K562 (cell line): ENCODE results near the gene FKRP. TPM values are rescaled to one million over a fixed set of nuclear protein-coding genes. Genes with fewer than 3 reads are reported as not detected.
A peak's percentile ranks its signal among the peaks of the same experiment; 100 is the strongest.

ENCODE experiments used
- CCNT2 ChIP-seq: IDR thresholded peaks from 2 replicates; pipeline ENCODE4 v1.6.1; 2011; ENCODE audit warnings: borderline replicate concordance, low read depth, mild to moderate bottlenecking, moderate library complexity, mixed read lengths, low read length; ENCODE audit not compliant: insufficient read length; ENCODE audit errors: extremely low read depth
- CHD7 ChIP-seq: fragments of 200-600 bp; sonication (generic); IDR thresholded peaks from one replicate; pipeline ENCODE4 v1.6.1; 2012; ENCODE audit warnings: mild to moderate bottlenecking, low read depth, low read length, inconsistent platforms
- CREBBP ChIP-seq: IDR thresholded peaks from one replicate; pipeline ENCODE4 v1.6.1; 2012; ENCODE audit warnings: low read depth, mild to moderate bottlenecking, control low read depth, inconsistent platforms, low read length
- ESRRA ChIP-seq: fragments of 450-650 bp; IDR thresholded peaks from 2 replicates; pipeline ENCODE4 v1.6.1; 2014; ENCODE audit warnings: low read depth, mild to moderate bottlenecking, moderate library complexity, borderline replicate concordance
- KAT8 ChIP-seq: fragments of 450-650 bp; IDR thresholded peaks from 2 replicates; pipeline ENCODE4 v1.6.1; 2016; ENCODE audit warnings: low read depth, mild to moderate bottlenecking
- MYNN ChIP-seq, 2 experiments: sonication (generic); formaldehyde crosslinking in 1 of 2; IDR thresholded peaks; 2 replicates each; pipeline versions ENCODE4 v1.5.0 to v1.6.1; 2016 to 2020; ENCODE audit warnings: antibody characterized with exemption in 1 of 2, missing genetic modification reagents in 1 of 2
- NFRKB ChIP-seq: fragments of 450-650 bp; IDR thresholded peaks from 2 replicates; pipeline ENCODE4 v1.6.1; 2016; ENCODE audit warnings: low read depth
- RERE ChIP-seq: sonication (generic); formaldehyde crosslinking; IDR thresholded peaks from 2 replicates; pipeline ENCODE4 v1.8.0; 2023; ENCODE audit warnings: missing genetic modification reagents, mild to moderate bottlenecking, borderline replicate concordance
- ZNF224 ChIP-seq: sonication (generic); formaldehyde crosslinking; IDR thresholded peaks from 2 replicates; pipeline ENCODE4 v1.8.0; 2022; ENCODE audit warnings: mild to moderate bottlenecking, missing genetic modification reagents
- ZSCAN29 ChIP-seq: fragments of 450-650 bp; IDR thresholded peaks from 2 replicates; pipeline ENCODE4 v1.6.1; 2017
- polyA plus RNA-seq, 8 experiments: library from polyadenylated mRNA; depleted of rRNA in 4 of 8; stranded (reverse) in 5 of 8; unstranded in 3 of 8; fragments of >200 nt; fragmentation: Nextera tagmentation in 2 of 8; fragmentation: Illumina TruSeq in 1 of 8; extraction: Ambion mirVana in 2 of 8; extraction: Trizol in 1 of 8; gene quantifications; 2 replicates each; pipeline versions ENCODE4 v1.2.1 to v1.2.3, GENCODE V29; 2011 to 2014; ENCODE audit warnings: inconsistent platforms in 1 of 8, missing spikeins in 1 of 8
- total RNA-seq, 7 experiments: library from RNA; depleted of rRNA in 6 of 7; stranded (reverse); fragments of >200 nt in 6 of 7; fragmentation: Illumina TruSeq in 2 of 7; extraction: Trizol in 2 of 7; gene quantifications; 2 replicates each; pipeline versions ENCODE4 v1.2.1 to v1.2.3, GENCODE V29; 2011 to 2021; ENCODE audit warnings: low replicate concordance in 1 of 7

FKRP gene
- total and polyA plus RNA-seq, 9 of the 15 experiments (the other 6 are each of a cell fraction or from before 2014, with no cell fraction given) = 0.68 to 16.1 (median 6.5) TPM

DNA sequence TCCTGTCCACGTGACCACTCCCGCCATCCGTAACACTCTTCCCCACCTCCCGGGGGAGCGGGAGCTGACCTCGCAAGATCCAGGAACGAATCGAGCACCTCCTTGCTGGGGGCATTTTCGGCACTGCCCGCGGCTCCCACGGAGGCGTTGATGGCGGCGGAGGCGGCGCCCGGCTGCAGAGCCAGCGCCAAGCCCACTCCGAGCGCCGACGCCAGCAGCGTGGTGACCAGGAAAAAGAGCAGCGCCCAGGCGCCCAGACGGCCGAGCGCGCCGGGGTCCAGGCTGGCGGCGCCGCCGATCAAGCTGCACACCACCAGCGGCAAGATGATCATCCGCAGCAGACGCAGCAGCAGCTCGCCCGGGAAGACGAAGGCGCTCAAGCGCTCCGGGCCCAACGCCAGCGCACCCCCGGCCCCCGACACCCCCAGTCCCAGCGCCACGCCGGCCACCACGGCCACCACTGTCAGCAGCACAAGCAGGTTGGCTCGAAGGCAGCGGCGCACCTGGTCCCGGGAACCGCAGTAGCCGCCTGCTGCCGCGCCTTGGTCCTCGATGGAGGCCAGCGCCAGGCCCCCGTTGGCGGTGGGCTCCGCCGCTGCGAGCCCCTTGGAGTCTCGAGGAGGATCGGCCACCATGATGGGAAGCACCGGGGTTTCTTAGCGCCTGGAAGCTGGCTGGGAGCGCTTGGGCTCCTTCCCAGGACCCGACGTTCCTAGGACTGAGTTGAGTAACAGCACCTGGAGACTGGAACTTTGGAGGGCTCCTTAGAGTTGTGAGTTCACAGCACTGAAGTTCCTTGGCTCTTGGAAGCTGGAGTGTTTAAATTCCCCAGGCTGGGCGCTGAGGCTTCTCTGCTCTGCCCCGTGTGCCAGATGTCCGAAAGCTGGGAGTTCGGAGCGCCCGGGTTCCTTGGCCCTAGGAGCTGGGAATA, 41.7 kb downstream of the FKRP start (continued):
- TF ChIP-seq CHD7 (no peak), ESRRA (no peak), ZNF224 (CRISPR knock-in tag) (no peak), MYNN (IDR thresholded peaks at IDR 0.05) (no peak), MYNN (CRISPR knock-in tag; IDR thresholded peaks at IDR 0.05) (no peak), RERE (CRISPR knock-in tag) (no peak; the same call in 1 of the 2 replicates), ZSCAN29 (no peak), CCNT2 (peak; percentile 40), KAT8 (no peak), NFRKB (no peak), CREBBP (no peak)
